ENCODE measurements around the gene HSPE1. TPM values are rescaled to one million over a fixed set of nuclear protein-coding genes. Genes with fewer than 3 reads are reported as not detected.

Gene HSPE1
- total RNA-seq, 1 donor: 23.5 TPM

- peaks cover 8% of the 10 kb centered on the region for H3K4me1 ChIP-seq (ENCODE audit: insufficient read depth, low read length)
- no peak overlapping the region for H3K4me3 ChIP-seq (ENCODE audit: insufficient read depth, low read length)
- H4K20me1 ChIP-seq (ENCODE audit: insufficient read depth, low read length): peaks cover 45% of the 10 kb centered on the region
- peak overlapping the region; percentile 5 for H3K27ac ChIP-seq (ENCODE audit: low read depth, low read length)
- H3K27me3 ChIP-seq (ENCODE audit: insufficient read depth, low read length): no peaks in the 10 kb centered on the region
- peaks cover 79% of the 10 kb centered on the region for H3K79me2 ChIP-seq (ENCODE audit: insufficient read depth, low read length)
- no peak for TF ChIP-seq CTCF (IDR thresholded peaks at IDR 0.05; ENCODE audit: extremely low read depth, low read depth, low read length)
- DNase-seq (ENCODE audit: insufficient read length, low spot score, missing footprints): no peak
- H2AFZ ChIP-seq (ENCODE audit: low read length): no peak overlapping the region
- H3K4me2 ChIP-seq (ENCODE audit: insufficient read depth, low read length): no peak overlapping the region
- peaks cover 46% of the 10 kb centered on the region for H3K36me3 ChIP-seq (ENCODE audit: insufficient read depth, low read length)
- no peaks in the 10 kb centered on the region for H3K9me3 ChIP-seq (ENCODE audit: low read depth, low read length)
These were observed 39.5 kb upstream of the HSPE1 start for GRCh38 chr2:197460649-197461048.

GRCh38 chr2:197461057-197461456, 39.1 kb upstream of the HSPE1 start:
- H3K79me2 ChIP-seq (ENCODE audit: insufficient read depth, low read length): peaks cover 78% of the 10 kb centered on the region
- no peak for DNase-seq (ENCODE audit: insufficient read length, low spot score, missing footprints)
- peaks cover 43% of the 10 kb centered on the region for H4K20me1 ChIP-seq (ENCODE audit: insufficient read depth, low read length)
- H3K27me3 ChIP-seq (ENCODE audit: insufficient read depth, low read length): no peaks in the 10 kb centered on the region
- peak overlapping the region; percentile 5 for H3K27ac ChIP-seq (ENCODE audit: low read depth, low read length)
- no peaks in the 10 kb centered on the region for H3K9me3 ChIP-seq (ENCODE audit: low read depth, low read length)
- H2AFZ ChIP-seq (ENCODE audit: low read length): no peak overlapping the region
- no peak for TF ChIP-seq CTCF (IDR thresholded peaks at IDR 0.05; ENCODE audit: extremely low read depth, low read depth, low read length)
- no peak overlapping the region for H3K4me3 ChIP-seq (ENCODE audit: insufficient read depth, low read length)
- H3K4me2 ChIP-seq (ENCODE audit: insufficient read depth, low read length): no peak overlapping the region
- H3K4me1 ChIP-seq (ENCODE audit: insufficient read depth, low read length): peaks cover 8% of the 10 kb centered on the region
- H3K36me3 ChIP-seq (ENCODE audit: insufficient read depth, low read length): peaks cover 47% of the 10 kb centered on the region

GRCh38 chr2:197464175-197464574, 36.0 kb upstream of the HSPE1 start:
- Histone ChIP-seq H3K27me3 (ENCODE audit: insufficient read depth, low read length) (no peaks in the 10 kb centered on the region), H3K4me2 (ENCODE audit: insufficient read depth, low read length) (no peak overlapping the region), H3K4me1 (ENCODE audit: insufficient read depth, low read length) (peaks cover 8% of the 10 kb centered on the region), H3K9me3 (ENCODE audit: low read depth, low read length) (no peaks in the 10 kb centered on the region), H4K20me1 (ENCODE audit: insufficient read depth, low read length) (peaks cover 28% of the 10 kb centered on the region), H3K79me2 (ENCODE audit: insufficient read depth, low read length) (peaks cover 63% of the 10 kb centered on the region), H3K27ac (ENCODE audit: low read depth, low read length) (no peak overlapping the region), H2AFZ (ENCODE audit: low read length) (no peak overlapping the region), H3K4me3 (ENCODE audit: insufficient read depth, low read length) (no peak overlapping the region), H3K36me3 (ENCODE audit: insufficient read depth, low read length) (peaks cover 65% of the 10 kb centered on the region)
- no peak for TF ChIP-seq CTCF (IDR thresholded peaks at IDR 0.05; ENCODE audit: extremely low read depth, low read depth, low read length)
- DNase-seq (ENCODE audit: insufficient read length, low spot score, missing footprints): no peak

DNA sequence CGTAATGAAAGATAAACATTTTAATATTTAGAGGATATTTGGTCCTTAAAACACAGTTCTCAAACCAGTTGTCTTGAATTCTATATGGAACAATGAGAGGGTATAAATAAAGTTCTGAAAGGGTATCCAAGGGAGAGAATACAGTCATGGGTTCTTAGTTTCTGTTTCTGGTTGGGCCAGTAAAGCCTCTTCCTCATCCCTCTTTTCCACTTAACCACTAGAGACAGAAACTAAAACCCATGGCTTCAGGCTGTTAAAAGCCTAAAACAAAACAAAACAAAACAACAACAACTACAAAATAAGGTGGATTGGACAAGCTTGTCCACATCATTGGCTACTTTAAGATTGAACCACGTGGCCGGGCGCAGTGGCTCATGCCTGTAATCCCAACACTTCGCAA, 28.0 kb upstream of the HSPE1 start:
- Histone ChIP-seq H4K20me1 (ENCODE audit: insufficient read depth, low read length) (no peaks in the 10 kb centered on the region), H3K36me3 (ENCODE audit: insufficient read depth, low read length) (peaks cover 79% of the 10 kb centered on the region)

More for the DNA sequence above, 28.0 kb upstream of the HSPE1 start:
- TF ChIP-seq CTCF (IDR thresholded peaks at IDR 0.05; ENCODE audit: extremely low read depth, low read depth, low read length): no peak
- Histone ChIP-seq H3K79me2 (ENCODE audit: insufficient read depth, low read length) (peaks cover 27% of the 10 kb centered on the region), H3K4me2 (ENCODE audit: insufficient read depth, low read length) (no peak overlapping the region), H3K4me3 (ENCODE audit: insufficient read depth, low read length) (no peak overlapping the region), H2AFZ (ENCODE audit: low read length) (no peak overlapping the region), H3K4me1 (ENCODE audit: insufficient read depth, low read length) (no peaks in the 10 kb centered on the region), H3K27ac (ENCODE audit: low read depth, low read length) (no peak overlapping the region), H3K27me3 (ENCODE audit: insufficient read depth, low read length) (no peaks in the 10 kb centered on the region), H3K9me3 (ENCODE audit: low read depth, low read length) (no peaks in the 10 kb centered on the region)
- no peak for DNase-seq (ENCODE audit: insufficient read length, low spot score, missing footprints)
